GM21526 (cell line): ENCODE measurements around the gene TBL2.
"Not testable (repeated sequence)": the region's sequence is repeated elsewhere in the genome, so short reads cannot be mapped to it uniquely, and the experiment has no call there.

Source experiments
- ATAC-seq: cut with Tn5 transposase; IDR thresholded peaks from one replicate; pipeline ENCODE4 v1.9.1; 2021; ENCODE audit warnings: moderate library complexity; ENCODE audit not compliant: unreplicated experiment, low FRiP score

The TBL2 gene

DNA sequence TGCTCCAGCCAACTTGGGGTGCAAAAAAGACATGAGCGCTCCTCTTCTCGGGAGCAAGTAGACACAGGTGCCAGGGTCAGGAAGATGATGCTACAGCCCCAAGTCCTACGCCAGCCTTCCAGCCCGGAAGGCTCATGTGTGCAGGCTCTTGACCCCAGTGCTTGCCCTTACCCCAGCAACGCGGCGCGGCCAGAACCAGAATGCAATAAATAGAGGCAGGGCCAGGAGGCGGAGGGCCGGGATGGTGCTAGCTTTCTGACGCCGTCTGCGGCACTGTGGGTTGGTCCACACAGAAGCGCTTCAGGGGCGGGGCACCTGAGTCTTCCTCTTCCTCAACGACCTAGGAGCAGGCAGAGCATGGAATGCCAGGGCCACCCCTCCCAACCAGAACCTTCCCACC, 41.3 kb downstream of the TBL2 start:
- ATAC-seq, result no peak

DNA sequence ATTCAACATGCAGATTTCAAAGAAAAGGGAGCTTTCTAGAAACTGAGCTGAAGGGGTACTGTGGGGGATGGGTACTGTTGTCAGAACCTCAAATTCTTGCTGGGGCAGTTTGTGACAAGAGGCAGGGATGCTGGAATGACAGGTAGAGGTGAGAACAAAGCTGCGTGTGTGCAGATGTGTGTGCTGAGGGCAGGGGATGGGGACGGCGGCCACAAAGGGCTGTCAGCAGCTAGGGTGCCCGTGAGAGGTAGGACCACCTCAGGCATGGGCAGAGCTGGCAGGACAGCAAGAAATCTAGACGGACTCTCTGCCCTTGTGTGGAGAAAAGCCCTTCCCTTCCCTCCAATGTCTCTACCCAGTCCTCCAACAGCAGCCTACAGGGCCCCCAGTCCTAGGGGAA, 41.9 kb downstream of the TBL2 start:
- ATAC-seq, result no peak

DNA sequence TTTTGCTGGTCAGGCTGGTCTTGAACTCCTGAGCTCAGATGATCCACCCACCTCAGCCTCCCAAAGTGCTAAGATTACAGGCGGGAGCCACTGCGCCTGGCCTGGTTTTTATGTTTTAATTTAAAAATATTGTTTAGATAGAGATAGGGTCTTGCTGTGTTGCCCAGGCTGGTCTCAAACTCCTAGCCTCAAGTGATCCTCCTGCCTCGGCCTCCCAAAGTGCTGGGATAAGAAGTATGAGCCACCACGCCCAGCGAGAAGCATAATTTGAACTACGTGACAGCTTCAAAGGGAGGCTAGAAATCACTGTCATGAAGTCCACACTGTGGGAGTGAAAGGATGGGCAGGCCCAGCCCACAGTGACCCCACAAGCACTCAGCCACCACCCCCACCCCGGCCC, 42.5 kb downstream of the TBL2 start:
- not testable (repeated sequence) for ATAC-seq

DNA sequence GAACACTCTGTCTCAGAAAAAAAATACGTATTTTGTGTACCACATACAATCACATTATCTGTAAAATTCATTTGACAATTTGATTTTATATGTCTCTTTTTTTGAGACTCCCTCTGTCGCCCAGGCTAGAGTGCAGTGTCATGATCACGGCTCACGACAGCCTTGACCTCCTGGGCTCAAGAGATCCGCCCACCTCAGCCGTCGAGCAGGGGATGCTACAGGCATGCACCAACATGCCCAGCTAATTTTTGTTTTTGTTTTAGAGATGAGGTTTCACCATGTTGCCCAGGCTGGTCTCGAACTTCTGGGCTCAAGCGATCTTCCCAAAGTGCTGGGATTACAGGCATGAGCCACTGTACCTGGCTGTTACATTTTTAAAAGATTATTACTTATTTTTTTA, 44.6 kb downstream of the TBL2 start:
- no peak for ATAC-seq

DNA sequence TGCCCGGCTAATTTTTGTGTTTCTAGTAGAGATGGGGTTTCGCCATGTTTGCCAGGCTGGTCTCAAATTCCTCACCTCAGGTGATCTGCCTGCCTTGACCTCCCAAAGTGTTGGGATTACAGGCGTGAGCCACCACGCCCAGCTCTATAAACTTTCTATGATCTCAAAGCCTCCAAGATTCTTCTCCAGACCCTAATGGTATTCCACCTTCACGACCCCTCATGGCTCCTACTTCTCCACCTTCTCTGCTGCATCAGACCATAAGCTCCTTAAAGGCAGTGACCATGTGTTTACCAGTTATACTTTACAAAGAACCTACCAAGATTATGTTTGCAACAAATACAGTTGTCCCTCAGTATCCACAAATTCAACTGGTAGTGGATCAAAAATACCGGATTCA, 46.2 kb downstream of the TBL2 start:
- no peak for ATAC-seq

DNA sequence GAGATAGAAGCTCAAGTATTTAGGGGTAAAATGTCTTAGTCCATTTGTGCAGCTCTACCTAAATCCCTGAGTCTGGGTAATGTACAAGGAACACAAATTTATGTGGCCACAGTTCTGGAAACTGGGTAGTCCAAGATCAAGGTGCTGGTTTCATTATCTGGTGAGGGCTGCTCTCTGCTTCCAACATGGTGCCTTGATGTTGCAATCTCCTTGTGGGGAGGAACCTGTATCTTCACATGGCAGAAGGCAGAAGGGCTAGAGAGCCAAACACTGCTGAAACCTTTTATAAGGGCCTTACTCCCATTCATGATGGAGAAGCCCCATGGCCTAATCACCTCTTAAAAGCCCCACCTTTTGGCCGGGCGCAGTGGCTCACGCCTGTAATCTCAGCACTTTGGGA, 47.6 kb downstream of the TBL2 start:
- no peak for ATAC-seq

DNA sequence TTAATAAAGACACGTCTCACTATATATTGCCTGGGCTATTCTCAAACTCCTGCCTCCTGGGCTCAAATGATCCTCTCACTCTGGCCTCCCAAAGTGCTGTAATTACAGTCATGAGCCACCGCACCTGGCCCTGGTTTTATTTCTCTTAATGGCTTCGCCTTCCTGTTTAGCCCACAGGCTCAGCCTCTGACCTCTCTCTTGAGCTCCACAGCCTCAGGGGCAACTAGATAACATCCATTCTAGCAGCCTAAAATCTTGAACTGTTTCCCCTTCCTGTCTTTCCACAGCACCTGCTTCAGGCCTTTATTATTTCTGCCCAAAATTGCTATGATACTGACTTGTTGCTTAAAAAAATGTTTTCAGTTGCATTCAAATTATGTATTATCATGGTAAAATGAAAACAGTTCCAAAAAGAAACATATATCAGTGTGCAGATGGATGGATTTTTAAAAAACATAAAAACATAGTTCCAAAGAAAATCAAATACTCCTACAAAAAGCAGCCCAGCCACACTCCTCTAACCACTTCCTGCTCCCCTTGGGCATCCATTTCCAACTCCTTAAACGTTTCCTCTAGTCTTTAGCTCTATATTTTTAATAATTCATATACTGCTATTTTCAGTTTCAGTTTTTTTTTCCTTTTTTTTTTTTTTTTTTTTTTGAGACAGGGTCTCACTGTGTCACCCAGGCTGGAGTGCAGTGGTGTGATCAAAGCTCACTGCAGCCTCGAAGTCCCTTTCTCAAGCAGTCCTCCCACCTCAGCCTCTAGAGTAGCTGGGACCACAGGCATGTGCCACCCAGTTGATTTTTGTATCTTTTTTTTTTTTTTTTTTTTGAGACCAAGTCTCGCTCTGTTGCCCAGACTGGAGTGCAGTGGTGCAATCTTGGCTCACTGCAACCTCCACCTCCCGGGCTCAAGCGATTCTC, 51.2 kb downstream of the TBL2 start:
- no peak for ATAC-seq

DNA sequence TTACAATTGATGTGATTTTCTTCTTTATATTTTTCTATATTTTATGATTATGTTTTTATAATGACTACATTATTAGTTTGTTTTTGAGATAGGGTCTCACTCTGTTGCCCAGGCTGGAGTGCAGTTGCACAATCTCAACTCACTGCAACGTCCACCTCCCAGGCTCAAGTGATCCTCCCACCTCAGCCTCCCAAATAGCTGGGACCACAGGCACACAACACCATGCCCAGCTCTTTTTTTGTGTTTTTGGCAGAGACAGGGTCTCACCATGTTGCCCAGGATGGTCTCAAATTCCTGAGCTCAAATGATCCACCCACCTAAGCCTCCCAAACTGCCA, 52.3 kb downstream of the TBL2 start:
- not testable (repeated sequence) for ATAC-seq

DNA sequence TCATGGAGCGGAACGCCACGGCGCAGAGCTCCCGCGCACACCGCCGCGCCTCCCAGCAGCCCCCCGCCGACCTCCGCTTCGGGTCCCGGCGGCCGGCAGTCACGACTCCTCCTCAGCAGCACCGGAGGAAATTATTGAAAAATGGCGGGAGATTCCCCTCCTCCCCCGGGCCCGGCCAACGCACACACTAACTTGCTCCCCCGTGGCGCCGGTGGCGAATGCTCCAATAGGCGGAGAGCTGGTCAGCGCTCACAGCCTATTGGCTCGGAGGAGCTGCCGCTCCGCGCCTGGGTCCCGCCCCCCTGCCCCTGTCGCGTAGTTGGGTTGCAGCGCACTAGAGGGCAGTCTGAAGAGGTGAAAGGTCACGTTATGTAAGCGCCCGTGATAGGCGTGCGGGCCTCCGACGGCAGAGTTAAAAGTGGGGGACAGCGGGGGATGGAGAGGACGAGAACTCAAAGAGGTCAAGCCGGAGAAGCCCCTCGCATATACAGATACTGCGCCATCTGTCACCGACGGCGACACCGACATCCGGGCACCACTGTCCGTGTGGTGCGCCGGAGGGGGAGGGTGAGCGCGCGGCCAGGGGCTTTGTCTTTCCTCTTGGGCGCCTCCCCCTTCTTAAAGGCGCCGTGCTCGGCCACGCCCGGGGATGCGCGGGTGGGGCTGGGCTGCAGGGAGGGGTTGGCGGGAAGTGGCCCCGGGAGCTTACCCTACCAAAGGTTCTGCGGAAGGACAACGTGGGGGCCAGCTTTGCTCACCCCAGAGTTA, 56.1 kb downstream of the TBL2 start, which contains the start of gene BAZ1B:
BAZ1B (minus strand) TSS at position 189 of the 768 bp plus-strand sequence. CDS start 360 bp downstream, outside the sequence.
- peak; percentile 80 for ATAC-seq

DNA sequence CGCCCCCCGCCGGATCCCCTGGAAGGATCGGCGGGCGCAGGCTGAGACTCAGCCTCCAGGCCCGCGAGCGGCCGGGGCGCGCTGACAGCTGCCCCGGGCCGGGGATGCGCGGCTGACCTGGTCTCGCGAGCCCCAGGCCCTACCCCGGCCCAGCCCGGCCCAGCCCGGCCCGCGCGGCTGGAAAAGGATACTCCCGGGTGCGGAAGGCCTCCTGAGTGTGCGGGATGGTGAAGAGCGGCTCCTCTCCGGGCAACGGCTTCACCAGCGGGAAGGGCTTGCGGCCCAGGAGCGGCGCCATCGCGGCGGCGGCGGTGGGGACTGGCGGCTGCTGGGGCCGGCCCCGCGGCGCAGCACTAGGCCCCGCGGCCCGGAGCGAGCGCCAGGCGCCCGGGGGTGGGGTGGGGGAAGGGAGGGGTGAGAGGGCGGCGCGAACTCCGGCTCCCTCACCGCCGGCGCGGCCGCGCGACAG, 56.7 kb downstream of the TBL2 start:
- ATAC-seq, result peak; percentile 31

DNA sequence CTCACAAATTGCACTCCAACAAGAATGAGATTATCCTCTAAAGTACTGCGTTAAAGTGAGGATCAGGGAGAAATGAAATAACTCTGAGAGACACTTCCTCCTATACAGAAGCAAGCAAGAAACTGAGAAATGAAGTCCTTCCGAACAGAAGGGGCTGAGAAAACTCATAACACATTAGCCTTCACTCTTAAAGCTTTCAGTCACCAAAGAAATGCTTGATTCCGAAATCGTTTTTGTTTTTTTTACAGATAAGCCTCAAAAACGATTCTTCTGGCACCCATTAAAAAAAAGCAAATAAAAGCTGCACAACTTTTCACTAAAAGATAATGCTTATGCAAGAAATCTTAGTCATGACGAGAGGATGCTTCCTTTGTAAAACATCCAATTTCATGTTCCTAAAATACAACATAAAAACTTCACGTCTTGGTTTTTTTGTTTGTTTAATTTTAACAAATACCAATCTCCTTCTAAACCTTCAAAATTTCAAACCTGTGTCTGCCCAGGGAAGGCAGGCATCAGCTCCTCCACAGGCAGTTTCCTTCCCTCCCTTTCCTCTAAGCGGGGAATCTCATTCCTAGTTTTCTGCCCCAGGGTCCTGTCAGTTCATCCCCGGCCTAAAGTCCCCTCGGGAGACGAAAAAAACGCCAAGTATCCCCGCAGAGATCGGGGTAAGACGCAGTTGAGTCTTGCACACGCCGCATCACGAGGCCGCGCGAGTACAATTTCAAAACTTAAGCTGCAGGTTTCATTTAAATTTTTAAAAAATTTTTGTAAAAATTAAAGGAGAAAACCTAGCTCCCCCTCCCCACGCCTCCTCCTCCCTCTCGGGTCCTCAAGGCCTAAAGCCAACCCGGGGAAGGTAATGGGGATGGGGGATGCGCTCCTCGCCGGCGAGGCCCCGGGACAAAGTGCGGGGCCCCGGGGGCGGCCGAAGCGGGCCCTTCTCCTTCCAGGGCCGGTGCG, 57.4 kb downstream of the TBL2 start:
- no peak for ATAC-seq

DNA sequence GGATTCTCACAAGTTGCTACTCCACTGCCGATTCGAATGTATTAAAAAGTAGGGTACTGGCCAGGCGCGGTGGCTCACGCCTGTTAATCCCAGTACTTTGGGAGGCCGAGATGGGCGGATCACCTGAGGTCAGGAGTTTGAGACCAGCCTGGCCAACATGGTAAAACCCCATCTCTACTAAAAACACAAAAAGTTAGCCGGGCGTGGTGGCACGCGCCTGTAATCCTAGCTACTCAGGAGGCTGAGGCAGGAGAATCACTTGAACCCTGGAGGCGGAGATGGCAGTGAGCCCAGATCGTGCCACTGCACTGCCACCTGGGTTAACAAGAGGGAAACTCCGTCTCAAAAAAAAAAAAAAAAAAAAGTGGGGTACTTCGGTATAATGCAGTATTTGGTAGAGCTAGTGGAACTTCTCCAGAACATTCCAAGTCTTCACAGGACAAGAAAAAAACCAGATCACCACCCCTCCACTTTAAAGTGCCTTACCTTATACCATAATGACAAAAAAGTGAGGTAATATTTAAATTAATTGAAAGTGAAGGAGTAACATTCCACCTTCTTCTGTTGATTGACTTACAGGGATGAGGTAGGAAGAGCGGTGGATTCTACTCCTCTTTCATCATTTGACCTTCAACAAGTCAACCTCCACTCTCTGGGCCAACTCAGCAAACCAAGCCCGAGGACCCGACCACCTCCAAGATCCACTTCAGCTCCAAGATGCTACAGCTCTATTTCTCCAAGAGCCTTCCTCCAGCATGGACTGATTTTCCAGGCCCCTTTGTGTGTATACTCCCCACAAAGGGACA, 58.3 kb downstream of the TBL2 start:
- no peak for ATAC-seq

DNA sequence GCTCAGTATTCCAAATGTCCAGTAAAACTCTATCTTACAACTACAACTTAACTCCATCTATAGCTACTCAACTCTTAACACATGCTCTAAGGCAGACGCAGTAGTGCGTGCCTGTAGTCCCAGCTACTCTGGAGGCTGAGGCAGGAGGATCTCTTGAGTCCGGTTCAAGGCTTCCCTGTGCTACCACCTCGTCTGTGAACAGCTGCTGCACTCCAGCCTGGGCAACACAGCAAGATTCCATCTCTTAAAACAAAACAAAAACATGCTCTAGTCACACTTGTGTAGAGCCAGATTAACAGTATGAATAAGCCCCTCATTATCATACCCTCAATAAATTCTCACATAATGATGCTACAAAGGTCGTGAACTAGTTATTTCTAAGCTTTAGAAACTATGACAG, 59.9 kb downstream of the TBL2 start:
- no peak for ATAC-seq
